ENCODE data around the gene SMTN.

Gene SMTN

GRCh38 chr22:31083923-31084810, 3.0 kb downstream of the SMTN start:
- no peak for TF ChIP-seq TEAD4 (IDR thresholded peaks at IDR 0.05)

- TF ChIP-seq MAX (IDR thresholded peaks at IDR 0.05) (peak; percentile 84), REST (IDR thresholded peaks at IDR 0.05; ENCODE audit: low read depth) (no peak), TCF12 (IDR thresholded peaks at IDR 0.05; ENCODE audit: low read depth) (peak; percentile 62; the same call in 1 of the 2 replicates), EP300 (IDR thresholded peaks at IDR 0.05; ENCODE audit: borderline replicate concordance) (0 out of 2 replicates have a peak, but pooled peaks have one; percentile 27), YY1 (IDR thresholded peaks at IDR 0.05; ENCODE audit: low read depth) (peak; percentile 89), TAF1 (IDR thresholded peaks at IDR 0.05; ENCODE audit: low read depth) (peak; percentile 92), USF1 (IDR thresholded peaks at IDR 0.05) (peak; percentile 42; the same call in 1 of the 2 replicates), TEAD4 (IDR thresholded peaks at IDR 0.05) (peak; percentile 65), RAD21 (IDR thresholded peaks at IDR 0.05; ENCODE audit: low read depth) (peak; percentile 69), CEBPB (IDR thresholded peaks at IDR 0.05) (no peak), FOXM1 (IDR thresholded peaks at IDR 0.05; ENCODE audit: borderline replicate concordance, low read depth) (no peak), ZBTB7A (IDR thresholded peaks at IDR 0.05; ENCODE audit: low read depth) (peak; percentile 99)
Measured at GRCh38 chr22:31084811-31085492, 3.8 kb downstream of the SMTN start.

- TF ChIP-seq NFIC (IDR thresholded peaks at IDR 0.05) (no peak), YY1 (IDR thresholded peaks at IDR 0.05; ENCODE audit: low read depth) (no peak), USF1 (IDR thresholded peaks at IDR 0.05) (no peak), TEAD4 (IDR thresholded peaks at IDR 0.05) (no peak), EGR1 (IDR thresholded peaks at IDR 0.05) (no peak)
Measured at GRCh38 chr22:31085493-31085824, 4.3 kb downstream of the SMTN start.

GRCh38 chr22:31085928-31086327, 4.8 kb downstream of the SMTN start:
- no peak for TF ChIP-seq FOXM1 (IDR thresholded peaks at IDR 0.05; ENCODE audit: borderline replicate concordance, low read depth)
- no peak for TF ChIP-seq CEBPB (IDR thresholded peaks at IDR 0.05)
- no peak for TF ChIP-seq TCF12 (IDR thresholded peaks at IDR 0.05; ENCODE audit: low read depth)
- TF ChIP-seq NFIC (IDR thresholded peaks at IDR 0.05), result no peak

- TF ChIP-seq USF1 (IDR thresholded peaks at IDR 0.05) (no peak), TCF12 (IDR thresholded peaks at IDR 0.05; ENCODE audit: low read depth) (no peak), EGR1 (IDR thresholded peaks at IDR 0.05) (no peak), RAD21 (IDR thresholded peaks at IDR 0.05; ENCODE audit: low read depth) (no peak), CREB1 (IDR thresholded peaks at IDR 0.05; ENCODE audit: low read depth) (no peak), NFIC (IDR thresholded peaks at IDR 0.05) (no peak), FOXM1 (IDR thresholded peaks at IDR 0.05; ENCODE audit: borderline replicate concordance, low read depth) (no peak), TAF1 (IDR thresholded peaks at IDR 0.05; ENCODE audit: low read depth) (no peak), ZBTB7A (IDR thresholded peaks at IDR 0.05; ENCODE audit: low read depth) (no peak)
Measured at GRCh38 chr22:31086703-31087330, 5.7 kb downstream of the SMTN start.

- TF ChIP-seq TEAD4 (IDR thresholded peaks at IDR 0.05), result no peak
- TF ChIP-seq YY1 (IDR thresholded peaks at IDR 0.05; ENCODE audit: low read depth), result no peak
- TF ChIP-seq MAX (IDR thresholded peaks at IDR 0.05), result no peak
- no peak for TF ChIP-seq RAD21 (IDR thresholded peaks at IDR 0.05; ENCODE audit: low read depth)
- TF ChIP-seq EP300 (IDR thresholded peaks at IDR 0.05; ENCODE audit: borderline replicate concordance), result no peak
- TF ChIP-seq TCF12 (IDR thresholded peaks at IDR 0.05; ENCODE audit: low read depth), result no peak
- no peak for TF ChIP-seq TAF1 (IDR thresholded peaks at IDR 0.05; ENCODE audit: low read depth)
- no peak for TF ChIP-seq USF1 (IDR thresholded peaks at IDR 0.05)
- TF ChIP-seq FOXM1 (IDR thresholded peaks at IDR 0.05; ENCODE audit: borderline replicate concordance, low read depth), result no peak
- no peak for TF ChIP-seq CEBPB (IDR thresholded peaks at IDR 0.05)
- no peak for TF ChIP-seq CREB1 (IDR thresholded peaks at IDR 0.05; ENCODE audit: low read depth)
- no peak for TF ChIP-seq ZBTB7A (IDR thresholded peaks at IDR 0.05; ENCODE audit: low read depth)
- no peak for TF ChIP-seq EGR1 (IDR thresholded peaks at IDR 0.05)
- TF ChIP-seq REST (IDR thresholded peaks at IDR 0.05; ENCODE audit: low read depth), result no peak
Measured at GRCh38 chr22:31087744-31088215, 6.7 kb downstream of the SMTN start.

All from Ishikawa (cell line).